Spleen (tissue), 7 donors: ENCODE results near the gene SCRN3.

Experiments used
- POLR2A ChIP-seq, 3 donors: fragments of 450-650 bp; IDR thresholded peaks; one replicate each; pipeline ENCODE4 v1.5.1; 2017; ENCODE audit warnings: antibody characterized with exemption in 3 of 3, mild to moderate bottlenecking in 1 of 3
- POLR2AphosphoS5 ChIP-seq, 3 donors: sonication (generic); formaldehyde crosslinking; IDR thresholded peaks; one replicate each; pipeline ENCODE4 v1.5.1; 2017; ENCODE audit warnings: antibody characterized with exemption in 3 of 3
- TF ChIP-seq, protein P1 (sequence below), 11 experiments: fragments of 200-600 bp in 7 of 11; fragments of 450-650 bp in 4 of 11; sonication (generic) in 4 of 11; IDR thresholded peaks in 8 of 11; conservative IDR thresholded peaks in 3 of 11; 1 replicate in 7 of 11; 2 replicates in 4 of 11; pipeline versions ENCODE4 v1.4.0 to v1.8.0; 2016 to 2021; ENCODE audit warnings: antibody characterized with exemption in 11 of 11, inconsistent platforms in 4 of 11, mild to moderate bottlenecking in 1 of 11
- donor health status: DM: no; HTN: no; CAD: no; lungs with moderate emphysema.
- donor health status: DM: no; HTN: no; CAD: no.
- donor health status: DM: no; HTN: no; CAD: no.

DNA sequence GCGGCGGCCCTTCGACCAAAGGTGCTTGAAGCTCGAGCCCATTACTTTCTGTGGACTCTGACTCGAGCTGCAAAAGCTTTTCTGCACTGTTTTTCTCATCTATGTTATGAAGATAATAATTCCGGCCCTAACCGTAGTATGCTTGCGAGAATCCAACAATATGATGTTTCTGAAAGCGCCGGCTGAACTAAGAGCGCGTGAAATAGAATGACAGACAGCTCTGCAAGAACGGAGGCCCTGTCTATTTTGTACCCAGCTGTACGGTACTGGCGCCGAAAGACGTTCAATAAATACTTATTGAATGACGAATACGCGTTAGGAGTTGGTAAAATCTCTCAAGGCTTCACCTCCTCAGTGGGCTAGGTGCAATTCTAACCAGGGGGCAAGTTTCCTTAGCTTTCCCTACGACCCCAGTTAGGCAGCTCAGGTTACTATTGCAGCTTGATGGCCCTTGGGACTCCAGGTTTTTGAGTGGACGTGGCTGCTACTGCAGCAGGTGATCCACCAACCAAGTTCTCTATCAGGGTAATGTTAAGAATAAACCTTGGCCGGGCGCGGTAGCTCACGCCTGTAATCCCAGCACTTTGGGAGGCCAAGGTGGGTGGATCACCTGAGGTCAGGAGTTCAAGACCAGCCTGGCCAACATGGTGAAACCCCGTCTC is 570 bp downstream of the SCRN3 start:
- TF ChIP-seq, protein P1, sequence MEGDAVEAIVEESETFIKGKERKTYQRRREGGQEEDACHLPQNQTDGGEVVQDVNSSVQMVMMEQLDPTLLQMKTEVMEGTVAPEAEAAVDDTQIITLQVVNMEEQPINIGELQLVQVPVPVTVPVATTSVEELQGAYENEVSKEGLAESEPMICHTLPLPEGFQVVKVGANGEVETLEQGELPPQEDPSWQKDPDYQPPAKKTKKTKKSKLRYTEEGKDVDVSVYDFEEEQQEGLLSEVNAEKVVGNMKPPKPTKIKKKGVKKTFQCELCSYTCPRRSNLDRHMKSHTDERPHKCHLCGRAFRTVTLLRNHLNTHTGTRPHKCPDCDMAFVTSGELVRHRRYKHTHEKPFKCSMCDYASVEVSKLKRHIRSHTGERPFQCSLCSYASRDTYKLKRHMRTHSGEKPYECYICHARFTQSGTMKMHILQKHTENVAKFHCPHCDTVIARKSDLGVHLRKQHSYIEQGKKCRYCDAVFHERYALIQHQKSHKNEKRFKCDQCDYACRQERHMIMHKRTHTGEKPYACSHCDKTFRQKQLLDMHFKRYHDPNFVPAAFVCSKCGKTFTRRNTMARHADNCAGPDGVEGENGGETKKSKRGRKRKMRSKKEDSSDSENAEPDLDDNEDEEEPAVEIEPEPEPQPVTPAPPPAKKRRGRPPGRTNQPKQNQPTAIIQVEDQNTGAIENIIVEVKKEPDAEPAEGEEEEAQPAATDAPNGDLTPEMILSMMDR (IDR thresholded peaks at IDR 0.05 in 8 of 11, conservative IDR thresholded peaks at IDR 0.05 in 3 of 11) = no peak
- TF ChIP-seq POLR2A (IDR thresholded peaks at IDR 0.05) (no peak), POLR2AphosphoS5 (IDR thresholded peaks at IDR 0.05) (peak in 1 of 3 donors; percentile 1)
